ENCODE measurements around the gene TEAD1. TPM values are rescaled to one million over a fixed set of nuclear protein-coding genes. Genes with fewer than 3 reads are reported as not detected.
A peak's percentile ranks its signal among the peaks of the same experiment; 100 is the strongest.

TEAD1 gene
- total RNA-seq, 1 experiment from 2014 or later: 106 TPM

GRCh38 chr11:12768726-12769673 is 94.8 kb downstream of the TEAD1 start:
- TF ChIP-seq EZH2 (IDR thresholded peaks at IDR 0.05; ENCODE audit: low read depth): no peak
- TF ChIP-seq CTCF (conservative IDR thresholded peaks at IDR 0.05): no peak
- Histone ChIP-seq H3K27me3 (ENCODE audit: insufficient read depth, low read depth) (no peaks in the 10 kb centered on the region), H3K9me3 (ENCODE audit: insufficient read depth, low read depth) (no peaks in the 10 kb centered on the region), H3K4me1 (replicated peaks; ENCODE audit: insufficient read depth) (peaks cover 46% of the 10 kb centered on the region), H3F3A (ENCODE audit: insufficient read depth, low read depth) (peaks cover 26% of the 10 kb centered on the region), H3K27ac (peak overlapping the region; percentile 88), H2AFZ (no peak overlapping the region), H3K36me3 (ENCODE audit: low read depth) (no peaks in the 10 kb centered on the region), H3K9me2 (ENCODE audit: insufficient read depth) (no peaks in the 10 kb centered on the region), H4K20me1 (ENCODE audit: insufficient read depth) (no peaks in the 10 kb centered on the region), H3K4me3 (peak overlapping the region; percentile 11; the same call in 1 of the 2 replicates), H3K4me2 (peak overlapping the region; percentile 68), H3K79me2 (ENCODE audit: low read depth) (peaks cover 73% of the 10 kb centered on the region)
- ChIA-PET CTCF (no interaction called here), POLR2A (ENCODE audit: unreplicated experiment) (interaction anchor here (0.7 kb wide), 1 partner anchor 228 kb away, joined by 3 read pairs; no protein-coding TSS in a partner anchor)
- intact Hi-C loops (cut with micrococcal nuclease; ENCODE audit: unreplicated experiment): loop anchor here (2.0 kb wide), 1 partner anchor 90 kb away; no protein-coding TSS in a partner anchor
- BruUV-seq (replicated peaks): no TSS peak
- DNase-seq: no peak

GRCh38 chr11:12769834-12770345 is 95.7 kb downstream of the TEAD1 start:
- Histone ChIP-seq H3K36me3 (ENCODE audit: low read depth) (no peaks in the 10 kb centered on the region), H3F3A (ENCODE audit: insufficient read depth, low read depth) (peaks cover 26% of the 10 kb centered on the region), H3K79me2 (ENCODE audit: low read depth) (peaks cover 79% of the 10 kb centered on the region), H3K9me3 (ENCODE audit: insufficient read depth, low read depth) (no peaks in the 10 kb centered on the region), H3K4me3 (no peak overlapping the region), H3K4me2 (peak overlapping the region; percentile 68), H3K4me1 (replicated peaks; ENCODE audit: insufficient read depth) (peaks cover 46% of the 10 kb centered on the region), H3K27ac (peak overlapping the region; percentile 88), H3K9me2 (ENCODE audit: insufficient read depth) (no peaks in the 10 kb centered on the region), H2AFZ (no peak overlapping the region), H3K27me3 (ENCODE audit: insufficient read depth, low read depth) (no peaks in the 10 kb centered on the region), H4K20me1 (ENCODE audit: insufficient read depth) (no peaks in the 10 kb centered on the region)
- intact Hi-C loops (cut with micrococcal nuclease; ENCODE audit: unreplicated experiment): loop anchor here (2.0 kb wide), 2 partner anchors 45 to 91 kb away; no protein-coding TSS in a partner anchor
- CTCF ChIA-PET: no interaction called here
- no TSS peak for BruUV-seq (replicated peaks)
- no peak for TF ChIP-seq EZH2 (IDR thresholded peaks at IDR 0.05; ENCODE audit: low read depth)
- no peak for TF ChIP-seq CTCF (conservative IDR thresholded peaks at IDR 0.05)
- POLR2A ChIA-PET (ENCODE audit: unreplicated experiment): no interaction called here
- DNase-seq: peak; percentile 31 to 94

GRCh38 chr11:12770435-12770834 is 96.2 kb downstream of the TEAD1 start:
- no peak for TF ChIP-seq CTCF (conservative IDR thresholded peaks at IDR 0.05)
- no peak for TF ChIP-seq EZH2 (IDR thresholded peaks at IDR 0.05; ENCODE audit: low read depth)
- Histone ChIP-seq H4K20me1 (ENCODE audit: insufficient read depth) (no peaks in the 10 kb centered on the region), H3K4me2 (peak overlapping the region; percentile 68), H3K27ac (peak overlapping the region; percentile 88), H2AFZ (no peak overlapping the region), H3K4me3 (no peak overlapping the region), H3K9me2 (ENCODE audit: insufficient read depth) (no peaks in the 10 kb centered on the region), H3K4me1 (replicated peaks; ENCODE audit: insufficient read depth) (peaks cover 46% of the 10 kb centered on the region), H3K9me3 (ENCODE audit: insufficient read depth, low read depth) (no peaks in the 10 kb centered on the region), H3F3A (ENCODE audit: insufficient read depth, low read depth) (peaks cover 26% of the 10 kb centered on the region), H3K79me2 (ENCODE audit: low read depth) (peaks cover 82% of the 10 kb centered on the region), H3K36me3 (ENCODE audit: low read depth) (no peaks in the 10 kb centered on the region), H3K27me3 (ENCODE audit: insufficient read depth, low read depth) (no peaks in the 10 kb centered on the region)
- intact Hi-C loops (cut with micrococcal nuclease; ENCODE audit: unreplicated experiment): loop anchor here (2.0 kb wide), 1 partner anchor 46 kb away; no protein-coding TSS in a partner anchor
- ChIA-PET CTCF (no interaction called here), POLR2A (ENCODE audit: unreplicated experiment) (no interaction called here)
- no TSS peak for BruUV-seq (replicated peaks)
- DNase-seq: no peak
